WI38 (cell line): ENCODE data around the gene ZNF316.
A peak's percentile ranks its signal among the peaks of the same experiment; 100 is the strongest.

Experiments
- H3K4me3 ChIP-seq: 2 replicates; pipeline ENCODE4 v1.5.1; 2011; ENCODE audit warnings: low read depth, mild to moderate bottlenecking, control low read depth, low read length
- CTCF ChIP-seq: IDR thresholded peaks from 2 replicates; pipeline ENCODE4 v1.5.1; 2012; ENCODE audit warnings: low read depth, mild to moderate bottlenecking, control low read depth, low read length

The ZNF316 gene

GRCh38 chr7:6637544-6638229 lies 569 bp downstream of the ZNF316 start:
- peak overlapping the region; percentile 69 for H3K4me3 ChIP-seq
- TF ChIP-seq CTCF: 0 out of 2 replicates have a peak, but pooled peaks have one; percentile 17

- no peak for TF ChIP-seq CTCF
- H3K4me3 ChIP-seq: no peak overlapping the region
These were observed 1.9 kb downstream of the ZNF316 start for GRCh38 chr7:6639032-6639431.

GRCh38 chr7:6639627-6640026 lies 2.5 kb downstream of the ZNF316 start:
- H3K4me3 ChIP-seq: no peak overlapping the region
- no peak for TF ChIP-seq CTCF

- no peak overlapping the region for H3K4me3 ChIP-seq
- TF ChIP-seq CTCF: no peak
These were observed 3.2 kb downstream of the ZNF316 start for GRCh38 chr7:6640246-6640721.

- TF ChIP-seq CTCF: no peak
- H3K4me3 ChIP-seq: no peak overlapping the region
These were observed 4.4 kb downstream of the ZNF316 start for GRCh38 chr7:6641305-6642035.

GRCh38 chr7:6642239-6642839 lies 5.2 kb downstream of the ZNF316 start:
- no peak overlapping the region for H3K4me3 ChIP-seq
- no peak for TF ChIP-seq CTCF
